Transverse colon (tissue), 4 donors: Measurements from ENCODE around the gene PYHIN1.

Experiments
- CTCF ChIP-seq, 5 experiments: fragments of 200-600 bp in 3 of 5; fragments of 450-650 bp in 2 of 5; sonication (generic) in 3 of 5; IDR thresholded peaks; 1 replicate in 2 of 5; 2 replicates in 3 of 5; pipeline ENCODE4 v1.5.1; 2016 to 2017; ENCODE audit warnings: antibody characterized with exemption in 5 of 5, inconsistent platforms in 3 of 5, mild to moderate bottlenecking in 2 of 5, moderate library complexity in 1 of 5
- POLR2A ChIP-seq: fragments of 450-650 bp; IDR thresholded peaks from one replicate; pipeline ENCODE4 v1.6.1; 2016; ENCODE audit warnings: antibody characterized with exemption, mild to moderate bottlenecking, moderate library complexity
- POLR2AphosphoS5 ChIP-seq, 3 donors: sonication (generic); formaldehyde crosslinking; IDR thresholded peaks; one replicate each; pipeline ENCODE4 v1.6.1; 2016; ENCODE audit warnings: antibody characterized with exemption in 3 of 3

- TF ChIP-seq CTCF (IDR thresholded peaks at IDR 0.05) (no peak), POLR2AphosphoS5 (IDR thresholded peaks at IDR 0.05) (no peak), POLR2A (no peak)
Observed at GRCh38 chr1:158946785-158947184, 15.4 kb downstream of the PYHIN1 start.
